OCI-LY1 (cell line): ENCODE results near the gene SLC6A7.

Experiments
- H2AFZ ChIP-seq: fragments of 200-600 bp; sonication (generic), shearing (Covaris generic); 2 replicates; pipeline ENCODE4 v1.6.0; 2014; ENCODE audit warnings: antibody characterized with exemption, mild to moderate bottlenecking, low read length
- H3F3A ChIP-seq: fragments of 200-600 bp; sonication (generic), shearing (Covaris generic); 2 replicates; pipeline ENCODE4 v1.6.0; 2014; ENCODE audit warnings: mild to moderate bottlenecking, antibody characterized with exemption, low read length, moderate library complexity; ENCODE audit not compliant: insufficient read depth
- H3K27ac ChIP-seq: fragments of 200-600 bp; sonication (generic); 2 replicates; pipeline ENCODE4 v1.5.1; 2014; ENCODE audit warnings: low read length, mixed run types, mild to moderate bottlenecking, low read depth; ENCODE audit not compliant: poor library complexity, severe bottlenecking
- H3K27me3 ChIP-seq: fragments of 200-600 bp; sonication (generic); 2 replicates; pipeline ENCODE4 v1.6.0; 2014; ENCODE audit warnings: antibody characterized with exemption, mild to moderate bottlenecking, low read length, moderate library complexity; ENCODE audit not compliant: insufficient read depth
- H3K36me3 ChIP-seq: fragments of 200-600 bp; sonication (generic); 2 replicates; pipeline ENCODE4 v1.6.1; 2014; ENCODE audit warnings: mild to moderate bottlenecking, antibody characterized with exemption, low read length, moderate library complexity, mixed read lengths; ENCODE audit not compliant: insufficient read depth
- H3K4me1 ChIP-seq: fragments of 200-600 bp; sonication (generic); 2 replicates; pipeline ENCODE4 v1.5.1; 2014; ENCODE audit warnings: mild to moderate bottlenecking, low read length, moderate library complexity; ENCODE audit not compliant: insufficient read depth, severe bottlenecking
- H3K4me2 ChIP-seq: fragments of 200-600 bp; sonication (generic), shearing (Covaris generic); 2 replicates; pipeline ENCODE4 v1.6.1; 2014; ENCODE audit warnings: low read length
- H3K4me3 ChIP-seq: fragments of 200-600 bp; sonication (generic); 2 replicates; pipeline ENCODE4 v1.5.1; 2014; ENCODE audit warnings: low read length, low read depth, mild to moderate bottlenecking, mixed read lengths; ENCODE audit not compliant: poor library complexity, severe bottlenecking
- H3K79me2 ChIP-seq: fragments of 200-600 bp; shearing (Covaris generic); 2 replicates; pipeline ENCODE4 v1.6.1; 2016; ENCODE audit warnings: mixed run types, low read length, mixed read lengths; ENCODE audit not compliant: insufficient read depth
- H3K9ac ChIP-seq: fragments of 200-600 bp; sonication (generic), shearing (Covaris generic); 2 replicates; pipeline ENCODE4 v1.6.1; 2014; ENCODE audit warnings: mild to moderate bottlenecking, low read length, mixed read lengths
- H3K9me2 ChIP-seq: fragments of 200-600 bp; sonication (generic), shearing (Covaris generic); 2 replicates; pipeline ENCODE4 v1.6.1; 2014; ENCODE audit warnings: low read depth, mild to moderate bottlenecking, low read length, mixed read lengths
- H3K9me3 ChIP-seq: fragments of 200-600 bp; shearing (Covaris generic); 2 replicates; pipeline ENCODE4 v1.6.1; 2014; ENCODE audit warnings: low read length, mixed read lengths
- H4K20me1 ChIP-seq: fragments of 200-600 bp; sonication (generic), shearing (Covaris generic); 2 replicates; pipeline ENCODE4 v1.6.0; 2016; ENCODE audit warnings: mild to moderate bottlenecking, low read length; ENCODE audit not compliant: insufficient read depth
- CTCF ChIP-seq: fragments of 200-600 bp; sonication (generic), shearing (Covaris generic); IDR thresholded peaks from 2 replicates; pipeline ENCODE4 v1.5.1; 2017; ENCODE audit warnings: mild to moderate bottlenecking, antibody characterized with exemption, low read length, moderate library complexity, mixed read lengths
- EZH2 ChIP-seq: fragments of 200-600 bp; sonication (generic), shearing (Covaris generic); IDR thresholded peaks from 2 replicates; pipeline ENCODE4 v1.8.0; 2017; ENCODE audit warnings: borderline replicate concordance, mixed run types, mild to moderate bottlenecking, antibody characterized with exemption, low read length, moderate library complexity, mixed read lengths

SLC6A7 gene

DNA sequence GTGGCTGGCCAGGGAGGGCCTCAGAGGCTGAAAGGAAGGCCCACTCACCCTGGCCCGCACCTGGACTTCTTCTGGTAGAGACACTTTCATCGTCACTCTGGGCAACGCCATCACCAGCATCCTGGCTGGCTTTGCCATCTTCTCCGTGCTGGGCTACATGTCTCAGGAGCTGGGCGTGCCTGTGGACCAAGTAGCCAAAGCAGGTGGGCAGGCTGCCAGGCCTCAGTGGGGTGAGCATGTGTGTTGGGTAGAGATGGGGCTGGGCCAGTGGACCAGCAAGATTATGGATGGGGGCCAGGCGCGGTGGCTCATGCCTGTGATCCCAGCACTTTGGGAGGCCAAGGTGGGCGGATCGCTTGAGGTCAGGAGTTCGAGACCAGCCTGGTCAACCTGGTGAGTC lies 12.6 kb downstream of the SLC6A7 start:
- Histone ChIP-seq H2AFZ (no peak overlapping the region), H3F3A (no peaks in the 10 kb centered on the region)

DNA sequence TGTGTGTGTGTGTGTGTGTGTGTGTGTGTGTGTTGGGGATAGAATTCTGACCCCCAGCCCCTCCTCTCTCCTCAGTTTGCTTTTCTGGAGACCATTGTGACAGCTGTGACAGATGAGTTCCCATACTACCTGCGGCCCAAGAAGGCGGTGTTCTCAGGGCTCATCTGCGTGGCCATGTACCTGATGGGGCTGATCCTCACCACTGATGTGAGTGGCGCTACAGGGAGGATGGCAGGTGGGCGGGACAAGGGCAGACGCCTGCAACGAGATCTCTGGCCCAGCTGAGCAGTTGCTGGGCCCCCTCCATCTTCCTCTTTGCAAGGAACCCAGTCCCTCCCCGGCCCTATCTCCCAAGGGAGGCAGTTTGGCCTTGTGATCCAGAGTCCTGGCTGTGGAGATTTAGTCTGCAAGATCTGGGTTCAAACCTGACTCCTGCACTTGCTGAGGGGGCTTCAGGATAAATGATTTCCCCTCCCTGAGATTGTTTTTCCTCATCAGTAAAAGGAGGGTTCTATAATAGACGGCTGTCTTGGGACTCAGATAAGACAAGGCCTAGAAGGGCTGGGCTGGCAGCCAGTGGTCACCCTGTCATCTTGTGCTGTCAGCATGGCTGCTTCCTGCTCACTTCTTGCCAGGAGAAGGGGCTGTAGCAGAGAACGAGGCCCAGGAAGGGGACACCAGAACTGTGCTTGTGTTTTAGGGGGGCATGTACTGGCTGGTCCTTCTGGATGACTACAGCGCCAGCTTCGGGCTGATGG lies 14.1 kb downstream of the SLC6A7 start:
- Histone ChIP-seq H3K4me3 (no peak overlapping the region), H3K4me1 (no peaks in the 10 kb centered on the region), H3K9me2 (no peaks in the 10 kb centered on the region), H4K20me1 (no peaks in the 10 kb centered on the region), H3K4me2 (no peak overlapping the region), H3F3A (no peaks in the 10 kb centered on the region), H3K79me2 (no peaks in the 10 kb centered on the region), H2AFZ (no peak overlapping the region), H3K27me3 (no peaks in the 10 kb centered on the region), H3K9ac (no peak overlapping the region), H3K27ac (no peak overlapping the region), H3K36me3 (no peaks in the 10 kb centered on the region), H3K9me3 (no peaks in the 10 kb centered on the region)
- TF ChIP-seq EZH2 (no peak), CTCF (no peak)

More for the DNA sequence above, 12.6 kb downstream of the SLC6A7 start:
- no peaks in the 10 kb centered on the region for H3K9me2 ChIP-seq
- no peaks in the 10 kb centered on the region for H3K4me1 ChIP-seq
- H3K4me2 ChIP-seq = no peak overlapping the region
- no peak for TF ChIP-seq CTCF
- H4K20me1 ChIP-seq = no peaks in the 10 kb centered on the region
- H3K36me3 ChIP-seq = no peaks in the 10 kb centered on the region
- no peaks in the 10 kb centered on the region for H3K27me3 ChIP-seq
- no peak overlapping the region for H3K4me3 ChIP-seq
- H3K9ac ChIP-seq = no peak overlapping the region
- H3K27ac ChIP-seq = no peak overlapping the region
- no peaks in the 10 kb centered on the region for H3K79me2 ChIP-seq
- no peaks in the 10 kb centered on the region for H3K9me3 ChIP-seq

GRCh38 chr5:150204590-150204960 lies 14.7 kb downstream of the SLC6A7 start:
- TF ChIP-seq EZH2 (no peak), CTCF (no peak)
- Histone ChIP-seq H3K9ac (no peak overlapping the region), H3K27ac (no peak overlapping the region), H3K4me1 (no peaks in the 10 kb centered on the region), H4K20me1 (no peaks in the 10 kb centered on the region), H2AFZ (no peak overlapping the region), H3F3A (no peaks in the 10 kb centered on the region), H3K4me2 (no peak overlapping the region), H3K4me3 (no peak overlapping the region), H3K79me2 (no peaks in the 10 kb centered on the region), H3K9me2 (no peaks in the 10 kb centered on the region), H3K9me3 (no peaks in the 10 kb centered on the region), H3K27me3 (no peaks in the 10 kb centered on the region), H3K36me3 (no peaks in the 10 kb centered on the region)
